ENCODE measurements around the gene GARIN5B.

The GARIN5B gene

GRCh38 chr19:55385724-55386492 is 22.8 kb upstream of the GARIN5B start, which contains the start of gene RPL28:
TSS of gene RPL28 (plus strand) at chr19:55385932. CDS start at chr19:55386358, 426 bp downstream.
- Histone ChIP-seq H3K9me3 (replicated peaks; ENCODE audit: insufficient read depth, low read length) (no peaks in the 10 kb centered on the region), H3F3A (ENCODE audit: insufficient read depth, low read length) (peaks cover 68% of the 10 kb centered on the region), H3K27me3 (replicated peaks; ENCODE audit: insufficient read depth, low read length) (no peaks in the 10 kb centered on the region), H3K27ac (ENCODE audit: low read length) (peak within 1 kb of the TSS; percentile 85), H3K9me2 (replicated peaks; ENCODE audit: insufficient read depth, low read length) (no peaks in the 10 kb centered on the region), H3K4me2 (ENCODE audit: low read depth, low read length) (peak within 1 kb of the TSS; percentile 98), H3K36me3 (replicated peaks; ENCODE audit: insufficient read depth, low read length) (peaks cover 19% of the 10 kb centered on the region), H2AFZ (ENCODE audit: low read length) (peak within 1 kb of the TSS; percentile 74), H3K9ac (ENCODE audit: low read length) (peak within 1 kb of the TSS; percentile 94), H3K4me3 (ENCODE audit: low read length) (peak within 1 kb of the TSS; percentile 91), H3K4me1 (ENCODE audit: low read length) (peaks cover 29% of the 10 kb centered on the region), H3K79me2 (ENCODE audit: low read length) (peaks cover 68% of the 10 kb centered on the region), H4K20me1 (ENCODE audit: insufficient read depth, low read length) (peaks cover 41% of the 10 kb centered on the region)
- TF ChIP-seq EZH2 (optimal IDR thresholded peaks at IDR 0.05; ENCODE audit: low read depth, low read length) (no peak), CTCF (IDR thresholded peaks at IDR 0.05; ENCODE audit: low read length) (no peak), EZH2phosphoT487 (IDR thresholded peaks at IDR 0.05; ENCODE audit: low read length) (no peak)
- peak; percentile 99 for DNase-seq

- peaks cover 19% of the 10 kb centered on the region for H3K36me3 ChIP-seq (replicated peaks; ENCODE audit: insufficient read depth, low read length)
- no peaks in the 10 kb centered on the region for H3K9me2 ChIP-seq (replicated peaks; ENCODE audit: insufficient read depth, low read length)
- peak; percentile 95 for DNase-seq
- H3K9ac ChIP-seq (ENCODE audit: low read length): peak overlapping the region; percentile 94
- H3K9me3 ChIP-seq (replicated peaks; ENCODE audit: insufficient read depth, low read length): no peaks in the 10 kb centered on the region
- H3K4me1 ChIP-seq (ENCODE audit: low read length): peaks cover 29% of the 10 kb centered on the region
- no peaks in the 10 kb centered on the region for H3K27me3 ChIP-seq (replicated peaks; ENCODE audit: insufficient read depth, low read length)
- peak overlapping the region; percentile 74 for H2AFZ ChIP-seq (ENCODE audit: low read length)
- H3K27ac ChIP-seq (ENCODE audit: low read length): peak overlapping the region; percentile 85
- H3K4me3 ChIP-seq (ENCODE audit: low read length): peak overlapping the region; percentile 91
- peaks cover 40% of the 10 kb centered on the region for H4K20me1 ChIP-seq (ENCODE audit: insufficient read depth, low read length)
- TF ChIP-seq CTCF (IDR thresholded peaks at IDR 0.05; ENCODE audit: low read length): 0 out of 2 replicates have a peak, but pooled peaks have one; percentile 4
- TF ChIP-seq EZH2 (optimal IDR thresholded peaks at IDR 0.05; ENCODE audit: low read depth, low read length): no peak
- peaks cover 61% of the 10 kb centered on the region for H3F3A ChIP-seq (ENCODE audit: insufficient read depth, low read length)
- H3K79me2 ChIP-seq (ENCODE audit: low read length): peaks cover 68% of the 10 kb centered on the region
- H3K4me2 ChIP-seq (ENCODE audit: low read depth, low read length): peak overlapping the region; percentile 98
Measured at GRCh38 chr19:55384920-55385723, 22.1 kb upstream of the GARIN5B start.

GRCh38 chr19:55384131-55384919 is 21.3 kb upstream of the GARIN5B start, which contains the start of gene TMEM238:
TSS of gene TMEM238 (minus strand) at chr19:55384292. CDS start at chr19:55384259, 33 bp downstream.
- Histone ChIP-seq H4K20me1 (ENCODE audit: insufficient read depth, low read length) (peaks cover 32% of the 10 kb centered on the region), H3K4me3 (ENCODE audit: low read length) (peak within 1 kb of the TSS; percentile 91), H3K27me3 (replicated peaks; ENCODE audit: insufficient read depth, low read length) (no peaks in the 10 kb centered on the region), H3K9me2 (replicated peaks; ENCODE audit: insufficient read depth, low read length) (no peaks in the 10 kb centered on the region), H3F3A (ENCODE audit: insufficient read depth, low read length) (peaks cover 53% of the 10 kb centered on the region), H3K27ac (ENCODE audit: low read length) (peak within 1 kb of the TSS; percentile 85), H3K79me2 (ENCODE audit: low read length) (peaks cover 65% of the 10 kb centered on the region), H3K9me3 (replicated peaks; ENCODE audit: insufficient read depth, low read length) (no peaks in the 10 kb centered on the region), H3K36me3 (replicated peaks; ENCODE audit: insufficient read depth, low read length) (peaks cover 19% of the 10 kb centered on the region), H3K9ac (ENCODE audit: low read length) (peak within 1 kb of the TSS; percentile 94), H3K4me1 (ENCODE audit: low read length) (peaks cover 29% of the 10 kb centered on the region), H2AFZ (ENCODE audit: low read length) (peak within 1 kb of the TSS; percentile 74), H3K4me2 (ENCODE audit: low read depth, low read length) (peak within 1 kb of the TSS; percentile 98)
- DNase-seq: peak; percentile 72
- TF ChIP-seq EZH2 (optimal IDR thresholded peaks at IDR 0.05; ENCODE audit: low read depth, low read length) (no peak), EZH2phosphoT487 (IDR thresholded peaks at IDR 0.05; ENCODE audit: low read length) (no peak), CTCF (IDR thresholded peaks at IDR 0.05; ENCODE audit: low read length) (no peak)
